Body of pancreas (tissue), 4 donors: ENCODE data around the gene PCTP. TPM values are rescaled to one million over a fixed set of nuclear protein-coding genes. Genes with fewer than 3 reads are reported as not detected.

ENCODE experiments used
- ATAC-seq: fragments of 150-250 bp; one replicate; pipeline ENCODE4 v1.9.1; 2016
- DNase-seq, 4 donors: peaks; one replicate each; pipeline ENCODE4 v3.0.0-alpha.2; 2019
- H3K27ac ChIP-seq, 4 donors: fragments of 200-600 bp; sonication (generic); 1 replicate in 3 of 4; 2 replicates in 1 of 4; pipeline versions ENCODE4 v1.5.1 to v1.6.1; 2016 to 2019; ENCODE audit warnings: mild to moderate bottlenecking in 1 of 4, mixed read lengths in 1 of 4, moderate library complexity in 1 of 4
- H3K27me3 ChIP-seq, 2 donors: fragments of 200-600 bp; sonication (generic); one replicate each; pipeline ENCODE4 v1.6.0; 2016; ENCODE audit warnings: mild to moderate bottlenecking in 1 of 2
- H3K36me3 ChIP-seq, 2 donors: fragments of 200-600 bp; sonication (generic); replicated peaks in 1 of 2; 2 replicates each; pipeline ENCODE4 v1.5.1; 2016; ENCODE audit warnings: low read depth in 2 of 2; ENCODE audit not compliant: insufficient read depth in 1 of 2
- H3K4me1 ChIP-seq: fragments of 200-600 bp; sonication (generic); one replicate; pipeline ENCODE4 v1.6.0; 2016
- H3K4me3 ChIP-seq, 2 donors: fragments of 200-600 bp; sonication (generic); 1 replicate in 1 of 2; 2 replicates in 1 of 2; pipeline ENCODE4 v1.5.1; 2016 to 2019
- H3K9me3 ChIP-seq, 3 donors: fragments of 200-600 bp; sonication (generic); 1 replicate in 2 of 3; 2 replicates in 1 of 3; pipeline ENCODE4 v1.5.1; 2016
- CTCF ChIP-seq, 7 experiments: fragments of 450-650 bp in 4 of 7; fragments of 200-600 bp in 3 of 7; sonication (generic) in 3 of 7; IDR thresholded peaks; one replicate each; pipeline ENCODE4 v1.5.1; 2016 to 2019; ENCODE audit warnings: antibody characterized with exemption in 7 of 7
- POLR2A ChIP-seq, 3 donors: fragments of 450-650 bp; IDR thresholded peaks; one replicate each; pipeline ENCODE4 v1.6.1; 2016; ENCODE audit warnings: antibody characterized with exemption in 3 of 3, mild to moderate bottlenecking in 2 of 3
- WGBS, 2 donors: methylation state at CpG; one replicate each; pipeline ENCODE4 v1.1.5; 2017; 5-methylcytosine and 5-hydroxymethylcytosine counted together
- intact Hi-C: fragments of 100-400 bp; cut with DNase I; formaldehyde crosslinking; loops from one replicate; pipeline ENCODE4 v1.15.1; 2023
- total RNA-seq, 2 donors: library from RNA; depleted of rRNA; stranded (reverse); fragments of >200 nt; gene quantifications; one replicate each; pipeline ENCODE4 v1.1.0, GENCODE V29; 2016

The PCTP gene
- total RNA-seq, 2 donors from 2014 or later = 5.6 to 13.0 TPM

- no peaks in the 10 kb centered on the region for H3K27me3 ChIP-seq
- no peak for ATAC-seq
- no peaks in the 10 kb centered on the region for H3K9me3 ChIP-seq
- no peak for TF ChIP-seq CTCF (IDR thresholded peaks at IDR 0.05)
- no peak for TF ChIP-seq POLR2A (IDR thresholded peaks at IDR 0.05)
- H3K4me3 ChIP-seq = no peak overlapping the region
- no peaks in the 10 kb centered on the region for H3K36me3 ChIP-seq
- intact Hi-C loops = no loop called here
- H3K4me1 ChIP-seq = peaks cover 4% of the 10 kb centered on the region
- DNase-seq = no peak
- WGBS, 2 donors = 92 to 96% methylated on average over 1 of the region's 1 CpG
- no peak overlapping the region for H3K27ac ChIP-seq
Observed at GRCh38 chr17:55757659-55758058, 6.8 kb downstream of the PCTP start.

- H3K27ac ChIP-seq = no peak overlapping the region
- ATAC-seq (no peak), DNase-seq (no peak)
- intact Hi-C loops = no loop called here
- no peaks in the 10 kb centered on the region for H3K27me3 ChIP-seq
- peaks cover 4% of the 10 kb centered on the region for H3K4me1 ChIP-seq
- no peak for TF ChIP-seq CTCF (IDR thresholded peaks at IDR 0.05)
- TF ChIP-seq POLR2A (IDR thresholded peaks at IDR 0.05) = no peak
- H3K9me3 ChIP-seq = no peaks in the 10 kb centered on the region
- no peak overlapping the region for H3K4me3 ChIP-seq
- no peaks in the 10 kb centered on the region for H3K36me3 ChIP-seq
Observed at GRCh38 chr17:55758171-55758570, 7.3 kb downstream of the PCTP start.

- Histone ChIP-seq H3K27me3 (no peaks in the 10 kb centered on the region), H3K36me3 (no peaks in the 10 kb centered on the region), H3K4me1 (peaks cover 4% of the 10 kb centered on the region), H3K27ac (no peak overlapping the region), H3K9me3 (no peaks in the 10 kb centered on the region), H3K4me3 (no peak overlapping the region)
- DNase-seq = no peak
- intact Hi-C loops = no loop called here
- TF ChIP-seq POLR2A (IDR thresholded peaks at IDR 0.05) (no peak), CTCF (IDR thresholded peaks at IDR 0.05) (no peak)
- WGBS, 2 donors = 66 to 68% methylated on average over 3 of the region's 3 CpGs
- ATAC-seq = no peak
Observed at GRCh38 chr17:55760643-55761355, 9.9 kb downstream of the PCTP start.

GRCh38 chr17:55762086-55762858, 11.4 kb downstream of the PCTP start:
- intact Hi-C loops = no loop called here
- Histone ChIP-seq H3K36me3 (no peaks in the 10 kb centered on the region), H3K27me3 (no peaks in the 10 kb centered on the region), H3K27ac (no peak overlapping the region), H3K4me1 (peaks cover 4% of the 10 kb centered on the region), H3K9me3 (no peaks in the 10 kb centered on the region), H3K4me3 (no peak overlapping the region)
- TF ChIP-seq CTCF (IDR thresholded peaks at IDR 0.05) (no peak), POLR2A (IDR thresholded peaks at IDR 0.05) (no peak)
- ATAC-seq (no peak), DNase-seq (no peak)
- WGBS, 2 donors = 88 to 90% methylated on average over 6 of the region's 6 CpGs
